Colonic mucosa (tissue), 4 donors: ENCODE data around the gene BATF. TPM values are rescaled to one million over a fixed set of nuclear protein-coding genes. Genes with fewer than 3 reads are reported as not detected.

Experiments used
- DNase-seq: peaks from one replicate; pipeline ENCODE4 v3.0.0-alpha.2; 2020
- H3K27ac ChIP-seq: fragments of 200-600 bp; one replicate; pipeline ENCODE4 v1.8.0; 2021
- H3K27me3 ChIP-seq: fragments of 200-600 bp; one replicate; pipeline ENCODE4 v1.8.0; 2021
- H3K36me3 ChIP-seq: fragments of 200-600 bp; one replicate; pipeline ENCODE4 v1.8.0; 2021
- H3K4me1 ChIP-seq: fragments of 200-600 bp; one replicate; pipeline ENCODE4 v1.8.0; 2021; ENCODE audit warnings: mild to moderate bottlenecking
- H3K4me3 ChIP-seq: fragments of 200-600 bp; one replicate; pipeline ENCODE4 v1.8.0; 2021
- H3K9ac ChIP-seq, 2 donors: one replicate each; pipeline ENCODE4 v1.7.0; 2013; ENCODE audit warnings: control low read depth in 2 of 2, low read depth in 2 of 2, low read length in 2 of 2
- H3K9me3 ChIP-seq: fragments of 200-600 bp; one replicate; pipeline ENCODE4 v1.8.0; 2021
- CTCF ChIP-seq: fragments of 200-600 bp; IDR thresholded peaks from one replicate; pipeline ENCODE4 v1.8.0; 2022; ENCODE audit warnings: antibody characterized with exemption, mild to moderate bottlenecking
- intact Hi-C: fragments of 100-400 bp; cut with DNase I; formaldehyde crosslinking; loops from one replicate; pipeline ENCODE4 v1.14.1; 2022
- total RNA-seq, 2 donors: library from RNA; stranded (reverse); fragmentation: NEBNext Ultra II Directional in 1 of 2; extraction: Animal tissue kit (Norgen Biotek cat#: 25700) in 1 of 2; gene quantifications; one replicate each; pipeline ENCODE4 v1.2.1, GENCODE V29; 2021
- donor health status: healthy.
- donor health status: DM: no; HTN: no; CAD: no.
- donor health status: DM: no; HTN: no; CAD: no.

BATF gene
- total RNA-seq, 2 donors from 2014 or later: 0.77 to 1.3 TPM

GRCh38 chr14:75548544-75548943 lies 26.3 kb downstream of the BATF start:
- Histone ChIP-seq H3K36me3 (no peaks in the 10 kb centered on the region), H3K9ac (no peak overlapping the region), H3K27ac (no peak overlapping the region), H3K9me3 (no peaks in the 10 kb centered on the region), H3K27me3 (no peaks in the 10 kb centered on the region), H3K4me3 (no peak overlapping the region), H3K4me1 (no peaks in the 10 kb centered on the region)
- TF ChIP-seq CTCF: no peak
- intact Hi-C loops: no loop called here
- DNase-seq: peak; percentile 48

GRCh38 chr14:75549169-75549568 lies 26.9 kb downstream of the BATF start:
- Histone ChIP-seq H3K9ac (no peak overlapping the region), H3K27ac (no peak overlapping the region), H3K4me1 (no peaks in the 10 kb centered on the region), H3K36me3 (no peaks in the 10 kb centered on the region), H3K27me3 (no peaks in the 10 kb centered on the region), H3K9me3 (no peaks in the 10 kb centered on the region), H3K4me3 (no peak overlapping the region)
- intact Hi-C loops: no loop called here
- no peak for DNase-seq
- TF ChIP-seq CTCF: no peak

GRCh38 chr14:75551021-75551420 lies 28.8 kb downstream of the BATF start:
- no peaks in the 10 kb centered on the region for H3K27me3 ChIP-seq
- no peak for TF ChIP-seq CTCF
- no peaks in the 10 kb centered on the region for H3K36me3 ChIP-seq
- H3K27ac ChIP-seq: no peak overlapping the region
- H3K9me3 ChIP-seq: no peaks in the 10 kb centered on the region
- no peaks in the 10 kb centered on the region for H3K4me1 ChIP-seq
- no peak overlapping the region for H3K4me3 ChIP-seq
- no peak for DNase-seq
- intact Hi-C loops: no loop called here
- H3K9ac ChIP-seq: no peak overlapping the region

GRCh38 chr14:75553157-75553556 lies 30.9 kb downstream of the BATF start:
- intact Hi-C loops: no loop called here
- TF ChIP-seq CTCF: no peak
- H3K9me3 ChIP-seq: no peaks in the 10 kb centered on the region
- no peaks in the 10 kb centered on the region for H3K36me3 ChIP-seq
- H3K9ac ChIP-seq: no peak overlapping the region
- H3K27ac ChIP-seq: no peak overlapping the region
- no peaks in the 10 kb centered on the region for H3K4me1 ChIP-seq
- no peak for DNase-seq
- H3K4me3 ChIP-seq: no peak overlapping the region
- H3K27me3 ChIP-seq: no peaks in the 10 kb centered on the region

GRCh38 chr14:75553761-75554364 lies 31.6 kb downstream of the BATF start:
- no peak for DNase-seq
- TF ChIP-seq CTCF: no peak
- intact Hi-C loops: no loop called here
- Histone ChIP-seq H3K4me3 (no peak overlapping the region), H3K36me3 (no peaks in the 10 kb centered on the region), H3K9me3 (no peaks in the 10 kb centered on the region), H3K4me1 (no peaks in the 10 kb centered on the region), H3K27me3 (no peaks in the 10 kb centered on the region), H3K9ac (no peak overlapping the region), H3K27ac (no peak overlapping the region)
